ENCODE measurements around the gene FAM177B.

DNA sequence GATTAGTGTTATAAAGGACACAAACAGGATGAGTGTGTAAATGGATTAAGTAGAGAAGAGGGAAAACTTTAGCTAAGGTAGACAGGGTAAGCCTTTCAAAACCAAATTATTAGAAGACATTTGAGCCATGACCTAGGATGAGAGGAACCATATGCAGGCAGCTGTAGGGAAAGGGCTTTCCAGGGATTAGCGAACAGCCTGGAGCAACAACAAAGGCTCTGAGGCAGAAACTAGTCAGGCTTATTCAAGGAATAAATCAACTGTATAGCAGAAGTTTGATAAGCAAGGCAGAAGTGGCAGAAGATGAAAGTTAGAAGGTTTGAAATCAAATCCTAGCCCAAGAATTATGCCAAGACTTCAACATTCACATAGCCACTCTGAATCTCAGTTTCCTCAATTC is 46.0 kb upstream of the FAM177B start:
- TF ChIP-seq FOXA1 (IDR thresholded peaks at IDR 0.05) (no peak), TARDBP (IDR thresholded peaks at IDR 0.05) (no peak), BHLHE40 (IDR thresholded peaks at IDR 0.05; ENCODE audit: borderline replicate concordance) (no peak), NFRKB (IDR thresholded peaks at IDR 0.05) (no peak)

Data from HEK293T (cell line).